GM21786 (cell line): Measurements from ENCODE around the gene TEX13B.

ENCODE experiments used
- ATAC-seq: cut with Tn5 transposase; IDR thresholded peaks from one replicate; pipeline ENCODE4 v1.9.1; 2021; ENCODE audit not compliant: unreplicated experiment

Gene TEX13B

DNA sequence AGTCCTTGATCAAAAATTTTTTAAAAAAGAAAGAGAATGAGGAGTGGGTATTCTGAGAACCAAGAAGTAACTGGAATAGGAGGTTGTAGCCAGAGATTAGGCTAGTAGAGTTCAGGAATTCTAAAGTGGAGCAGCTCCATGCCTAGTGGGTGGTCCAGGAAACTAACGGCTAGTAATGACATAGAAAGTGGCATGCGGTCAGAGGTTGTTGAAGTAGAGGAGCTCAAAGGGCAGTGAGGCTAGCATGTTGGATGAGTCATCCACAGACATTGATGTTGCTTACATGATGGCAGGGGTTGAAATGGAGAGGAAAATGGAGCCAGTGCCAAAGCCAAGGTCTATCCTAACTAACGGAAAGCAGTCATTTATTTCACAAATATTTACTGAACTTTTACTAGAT lies 42.1 kb downstream of the TEX13B start:
- ATAC-seq, result no peak

DNA sequence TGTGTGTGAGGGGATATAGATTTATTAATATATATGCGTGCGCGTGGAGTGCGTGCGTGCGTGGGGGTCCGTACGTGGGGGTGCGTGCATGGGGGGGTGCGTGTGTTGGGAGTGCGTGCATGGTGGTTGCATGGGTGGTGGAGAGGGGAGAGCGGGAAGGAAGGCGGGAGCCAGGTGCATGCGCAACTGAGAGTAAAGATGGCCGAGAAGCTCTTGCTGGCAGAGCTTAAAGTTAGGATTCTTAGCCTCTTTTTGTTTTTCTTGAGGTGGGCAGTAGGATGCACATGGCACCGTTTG lies 45.8 kb downstream of the TEX13B start:
- no peak for ATAC-seq

DNA sequence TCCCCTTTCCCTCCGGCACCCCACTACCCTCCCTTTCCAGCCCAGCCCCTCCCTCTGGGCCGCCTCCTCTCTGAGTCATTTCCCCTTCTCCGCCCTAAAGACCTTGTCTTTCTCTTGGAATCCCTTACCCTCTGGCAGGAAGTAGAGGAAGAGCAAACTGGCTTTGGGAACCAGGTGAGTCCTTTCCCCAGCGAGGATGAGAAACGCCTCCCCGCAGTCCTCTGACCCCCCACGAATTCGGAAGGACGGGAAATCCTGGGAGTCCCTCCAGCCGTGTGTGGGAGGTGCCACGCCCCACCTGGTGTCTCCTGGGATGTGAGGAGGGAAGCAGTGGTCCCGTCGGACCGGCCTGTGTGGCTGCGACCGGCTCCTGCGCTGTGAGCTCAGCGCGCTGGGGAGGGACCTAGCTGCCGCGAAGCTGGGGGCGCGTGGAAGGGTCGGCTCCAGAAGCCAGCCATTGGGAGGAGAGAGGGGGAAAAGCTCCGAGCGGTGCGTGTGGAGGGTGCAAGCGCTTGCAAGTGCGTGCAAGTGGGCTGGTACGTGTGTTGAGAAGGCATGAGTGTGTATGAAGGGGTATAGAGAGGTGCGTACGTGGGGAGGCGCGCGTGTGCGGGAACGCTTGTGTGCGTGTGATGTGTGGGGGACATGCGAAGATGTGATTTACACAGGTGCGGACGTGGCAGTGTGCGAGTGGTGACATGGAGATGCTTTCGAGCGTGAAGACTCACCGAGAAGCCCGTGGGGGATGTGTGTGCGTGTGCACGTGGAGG lies 46.3 kb downstream of the TEX13B start:
- ATAC-seq, result no peak

DNA sequence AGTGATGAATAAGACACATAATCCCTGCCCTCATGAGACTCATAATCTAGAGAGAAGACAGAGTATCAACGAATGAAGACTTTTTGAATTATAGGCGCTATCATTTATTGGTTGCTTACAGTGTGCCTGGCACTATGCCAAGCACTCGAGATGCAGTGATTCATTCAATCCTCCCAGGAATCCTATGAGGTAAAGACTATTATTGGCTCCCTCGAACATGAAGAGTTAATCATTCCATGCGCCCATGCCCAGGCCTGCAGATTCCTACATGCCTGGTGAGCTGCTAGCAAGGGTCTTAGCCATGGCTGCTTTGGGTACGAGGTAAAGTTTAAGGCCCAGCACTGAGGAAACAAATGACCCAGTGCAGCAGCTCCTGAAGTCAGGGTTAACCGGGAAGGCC lies 47.0 kb downstream of the TEX13B start:
- ATAC-seq, result no peak

DNA sequence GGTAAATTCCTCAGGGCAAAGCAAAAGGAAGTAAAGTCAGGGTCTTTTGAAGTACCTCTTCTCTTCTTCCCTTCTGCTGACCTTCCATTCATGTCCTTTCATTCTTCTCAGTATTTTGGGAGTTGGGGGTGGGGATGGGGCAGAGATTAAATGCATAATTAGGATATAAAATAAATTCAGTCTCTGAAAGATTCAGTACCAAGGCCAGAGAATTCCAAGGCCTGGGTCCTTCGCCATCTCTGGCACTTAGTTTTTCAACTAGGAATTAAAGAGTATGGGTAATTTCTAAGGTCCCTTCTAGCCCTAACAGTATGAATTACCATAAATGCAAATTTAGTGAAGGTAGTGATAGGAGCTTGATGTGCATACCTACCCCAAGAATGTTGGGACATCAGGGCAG lies 47.9 kb downstream of the TEX13B start:
- ATAC-seq, result no peak
